GM12878 (cell line): ENCODE measurements around the gene AGO4. TPM values are rescaled to one million over a fixed set of nuclear protein-coding genes. Genes with fewer than 3 reads are reported as not detected.

ENCODE experiments used
- ATAC-seq: fragments of 200-7000 bp; cut with Tn5 transposase; 3 replicates; pipeline ENCODE4 v1.9.1; 2020; ENCODE audit warnings: mild to moderate bottlenecking, moderate library complexity
- BruUV-seq: library from RNA; stranded (reverse); fragments of 400-500 nt; replicated peaks from 2 replicates; lab custom pipeline; 2021; lab: Mats Ljungman, UMichigan
- CTCF ChIA-PET: fragments of 300-600 bp; sonication (Branson Sonifier 250); formaldehyde crosslinking; extraction: SDS; loops from one replicate; lab custom pipeline; 2021; ENCODE audit warnings: inconsistent platforms; lab: Yijun Ruan, JAX
- POLR2A ChIA-PET: fragments of 350-600 bp; formaldehyde crosslinking; extraction: SDS; loops from one replicate; lab custom pipeline; 2021; ENCODE audit warnings: inconsistent platforms; lab: Charles Lee
- RAD21 ChIA-PET: fragments of 300-600 bp; sonication (Branson Sonifier 250); formaldehyde crosslinking; loops from one replicate; lab custom pipeline; 2023; ENCODE audit warnings: antibody characterized with exemption; ENCODE audit not compliant: unreplicated experiment; lab: Charles Lee
- SMC1A ChIA-PET: fragments of 300-600 bp; sonication (Branson Sonifier 250); formaldehyde crosslinking; loops from one replicate; lab custom pipeline; 2023; ENCODE audit not compliant: unreplicated experiment, uncharacterized antibody; lab: Charles Lee
- DNase-seq: peaks from one replicate; pipeline ENCODE4 v3.0.0-alpha.2; 2011; ENCODE audit warnings: low read depth, low spot score
- FAIRE-seq: peaks from 3 replicates; lab custom pipeline; 2011; peaks lifted over from hg19 to GRCh38; lab: Jason Lieb, UNC
- H2AFZ ChIP-seq: 2 replicates; pipeline ENCODE4 v1.6.0; 2011; ENCODE audit warnings: low read depth, low read length, control low read depth; ENCODE audit not compliant: control insufficient read depth
- H3K27ac ChIP-seq: 2 replicates; pipeline ENCODE4 v1.5.1; 2011; ENCODE audit warnings: control low read depth; ENCODE audit not compliant: control insufficient read depth, insufficient read depth
- H3K27me3 ChIP-seq, 2 experiments: replicated peaks in 1 of 2; 2 replicates each; pipeline versions ENCODE4 v1.6.0 to v1.6.1; 2011; ENCODE audit warnings: low read length in 1 of 2; ENCODE audit not compliant: control insufficient read depth in 2 of 2, insufficient read depth in 2 of 2
- H3K36me3 ChIP-seq, 2 experiments: 2 replicates each; pipeline ENCODE4 v1.5.1; 2011; ENCODE audit warnings: low read length in 1 of 2; ENCODE audit not compliant: control insufficient read depth in 2 of 2, insufficient read depth in 2 of 2
- H3K4me1 ChIP-seq: 2 replicates; pipeline ENCODE4 v1.6.1; 2011; ENCODE audit warnings: mild to moderate bottlenecking, low read length, moderate library complexity, mixed read lengths; ENCODE audit not compliant: control insufficient read depth, insufficient read depth
- H3K4me2 ChIP-seq: 2 replicates; pipeline ENCODE4 v1.6.0; 2011; ENCODE audit warnings: control low read depth; ENCODE audit not compliant: control insufficient read depth, insufficient read depth
- H3K4me3 ChIP-seq: fragments of 200-600 bp; sonication (generic); 2 replicates; pipeline ENCODE4 v1.5.1; 2016
- H3K79me2 ChIP-seq: 2 replicates; pipeline ENCODE4 v1.6.0; 2011; ENCODE audit warnings: low read length; ENCODE audit not compliant: control insufficient read depth, insufficient read depth
- H3K9ac ChIP-seq: 2 replicates; pipeline ENCODE4 v1.8.0; 2011; ENCODE audit warnings: low read length, control low read depth, mixed read lengths; ENCODE audit not compliant: control insufficient read depth, insufficient read depth
- H3K9me3 ChIP-seq: replicated peaks from 3 replicates; pipeline ENCODE4 v1.5.1; 2011; ENCODE audit warnings: mild to moderate bottlenecking, low read length; ENCODE audit not compliant: control insufficient read depth, insufficient read depth
- H4K20me1 ChIP-seq: 2 replicates; pipeline ENCODE4 v1.6.0; 2011; ENCODE audit not compliant: control insufficient read depth, insufficient read depth
- BCLAF1 ChIP-seq: fragments of 450-650 bp; IDR thresholded peaks from 2 replicates; pipeline ENCODE4 v1.6.1; 2017; ENCODE audit warnings: antibody characterized with exemption, mild to moderate bottlenecking, moderate library complexity
- BHLHE40 ChIP-seq, 2 experiments: fragments of 450-650 bp in 1 of 2; IDR thresholded peaks; 2 replicates each; pipeline ENCODE4 v1.6.1; 2011 to 2017; ENCODE audit warnings: low read depth in 2 of 2, borderline replicate concordance in 1 of 2, improper control_type of control experiment in 1 of 2, low read length in 1 of 2, mild to moderate bottlenecking in 1 of 2
- KLF5 ChIP-seq: fragments of 450-650 bp; IDR thresholded peaks from 2 replicates; pipeline ENCODE4 v1.6.1; 2014; ENCODE audit warnings: mild to moderate bottlenecking; ENCODE audit not compliant: partially characterized antibody
- MTA2 ChIP-seq: fragments of 450-650 bp; IDR thresholded peaks from 2 replicates; pipeline ENCODE4 v1.6.1; 2016; ENCODE audit warnings: low read depth, mild to moderate bottlenecking, moderate library complexity
- RAD51 ChIP-seq: fragments of 450-650 bp; IDR thresholded peaks from 2 replicates; pipeline ENCODE4 v1.6.1; 2016; ENCODE audit warnings: moderate library complexity, mild to moderate bottlenecking, inconsistent platforms
- RELB ChIP-seq: fragments of 450-650 bp; IDR thresholded peaks from 2 replicates; pipeline ENCODE4 v1.6.1; 2017; ENCODE audit warnings: low read depth, mild to moderate bottlenecking, moderate library complexity
- SMAD5 ChIP-seq: IDR thresholded peaks from 2 replicates; pipeline ENCODE4 v1.6.1; 2016; ENCODE audit warnings: antibody characterized with exemption, low read depth
- SREBF1 ChIP-seq: IDR thresholded peaks from 2 replicates; pipeline ENCODE4 v1.6.1; 2012; ENCODE audit warnings: mild to moderate bottlenecking, low read length
- TBL1XR1 ChIP-seq: IDR thresholded peaks from 2 replicates; pipeline ENCODE4 v1.6.1; 2012; ENCODE audit warnings: low read depth, low read length, improper control_type of control experiment
- WGBS: methylation state at CpG from one replicate; pipeline ENCODE4 v1.1.6; 2016; ENCODE audit warnings: low lambda C conversion rate; ENCODE audit not compliant: insufficient replicate concordance, insufficient coverage; ENCODE audit errors: missing lambda C conversion rate; 5-methylcytosine and 5-hydroxymethylcytosine counted together
- in situ Hi-C: fragments of 300-500 bp; cut with MboI; formaldehyde crosslinking; loops from 9 replicates; pipeline ENCODE4 v1.14.3; 2018; ENCODE audit warnings: mixed read lengths
- intact Hi-C: fragments of 100-400 bp; cut with micrococcal nuclease; formaldehyde crosslinking; loops from one replicate; pipeline ENCODE4 v1.14.2; 2022; ENCODE audit not compliant: unreplicated experiment
- polyA plus RNA-seq, 11 experiments: library from polyadenylated mRNA; depleted of rRNA in 4 of 11; unstranded in 6 of 11; stranded (reverse) in 5 of 11; fragments of >200 nt; fragmentation: Nextera tagmentation in 4 of 11; fragmentation: Illumina TruSeq in 1 of 11; extraction: Ambion mirVana in 4 of 11; extraction: Trizol in 1 of 11; gene quantifications; 1 replicate in 1 of 11; 2 replicates in 10 of 11; pipeline versions ENCODE4 v1.2.1 to v1.2.3, GENCODE V29; 2011 to 2016; ENCODE audit warnings: inconsistent platforms in 2 of 11, missing spikeins in 2 of 11, low read depth in 1 of 11
- total RNA-seq, 4 experiments: library from RNA; depleted of rRNA in 3 of 4; stranded (reverse); fragments of >200 nt in 3 of 4; fragmentation: Illumina TruSeq in 1 of 4; extraction: Trizol in 1 of 4; gene quantifications; 2 replicates each; pipeline versions ENCODE4 v1.2.1 to v1.2.3, GENCODE V29; 2013 to 2021
- TF ChIP-seq, protein P1 (sequence below): fragments of 450-650 bp; formaldehyde crosslinking; IDR thresholded peaks from 2 replicates; pipeline ENCODE4 v1.4.0; 2022; ENCODE audit warnings: mild to moderate bottlenecking, moderate library complexity
- TF ChIP-seq, protein P2 (sequence below): IDR thresholded peaks from 2 replicates; pipeline ENCODE4 v1.6.1; 2012; ENCODE audit warnings: mild to moderate bottlenecking, low read depth, low read length

Gene AGO4
- total and polyA plus RNA-seq, 10 of the 15 experiments (the other 5 are each of a cell fraction or from before 2014, with no cell fraction given), result 1.2 to 7.9 (median 3.2) TPM

- Histone ChIP-seq H2AFZ (no peak overlapping the region), H3K27ac (no peak overlapping the region; the same call in 1 of the 2 replicates), H3K4me2 (peak overlapping the region; percentile 53; the same call in 1 of the 2 replicates), H3K36me3 (peaks cover 0 to 2% of the 10 kb centered on the region in 2 experiments; a peak in 2 of 4 replicates), H3K27me3 (no peaks in the 10 kb centered on the region), H3K4me1 (peaks cover 14% of the 10 kb centered on the region), H3K79me2 (peaks cover 11% of the 10 kb centered on the region), H4K20me1 (no peaks in the 10 kb centered on the region), H3K4me3 (peak overlapping the region; percentile 25; the same call in 1 of the 2 replicates), H3K9me3 (no peaks in the 10 kb centered on the region), H3K9ac (0 out of 2 replicates have a peak overlapping the region, but pooled peaks have one; percentile 6)
- DNase-seq (no peak), ATAC-seq (no peak), FAIRE-seq (no peak)
- ChIA-PET CTCF (interaction anchor here (0.6 to 1.5 kb wide), 6 partner anchors 9 to 248 kb away, joined by 3 to 4 read pairs (median 3); no protein-coding TSS in a partner anchor), RAD21 (interaction anchor here (0.7 to 1.1 kb wide), 3 partner anchors 43 to 248 kb away, joined by 3 to 6 read pairs (median 3); partner anchors contain the start of gene AGO3), SMC1A (interaction anchor here (0.6 to 1.6 kb wide), 5 partner anchors 8 to 44 kb away, joined by 3 to 8 read pairs (median 3); no protein-coding TSS in a partner anchor), POLR2A (interaction anchor here (0.6 to 1.5 kb wide), 4 partner anchors 10 to 413 kb away, joined by 3 to 7 read pairs (median 4); partner anchors contain the start of gene AGO3)
- in situ Hi-C loops, result no loop called here
- BruUV-seq, result no TSS peak
- intact Hi-C loops, result loop anchor here (10.0 kb wide), 1 partner anchor 197 kb away; the partner anchor contains the start of genes ADPRS and TEKT2
- WGBS, result 95% methylated on average over 2 of the region's 2 CpGs
- TF ChIP-seq MTA2, result no peak
- no peak for TF ChIP-seq RELB
- no peak for TF ChIP-seq TBL1XR1
- TF ChIP-seq KLF5, result no peak
- TF ChIP-seq SREBF1, result no peak
- TF ChIP-seq, protein P1, sequence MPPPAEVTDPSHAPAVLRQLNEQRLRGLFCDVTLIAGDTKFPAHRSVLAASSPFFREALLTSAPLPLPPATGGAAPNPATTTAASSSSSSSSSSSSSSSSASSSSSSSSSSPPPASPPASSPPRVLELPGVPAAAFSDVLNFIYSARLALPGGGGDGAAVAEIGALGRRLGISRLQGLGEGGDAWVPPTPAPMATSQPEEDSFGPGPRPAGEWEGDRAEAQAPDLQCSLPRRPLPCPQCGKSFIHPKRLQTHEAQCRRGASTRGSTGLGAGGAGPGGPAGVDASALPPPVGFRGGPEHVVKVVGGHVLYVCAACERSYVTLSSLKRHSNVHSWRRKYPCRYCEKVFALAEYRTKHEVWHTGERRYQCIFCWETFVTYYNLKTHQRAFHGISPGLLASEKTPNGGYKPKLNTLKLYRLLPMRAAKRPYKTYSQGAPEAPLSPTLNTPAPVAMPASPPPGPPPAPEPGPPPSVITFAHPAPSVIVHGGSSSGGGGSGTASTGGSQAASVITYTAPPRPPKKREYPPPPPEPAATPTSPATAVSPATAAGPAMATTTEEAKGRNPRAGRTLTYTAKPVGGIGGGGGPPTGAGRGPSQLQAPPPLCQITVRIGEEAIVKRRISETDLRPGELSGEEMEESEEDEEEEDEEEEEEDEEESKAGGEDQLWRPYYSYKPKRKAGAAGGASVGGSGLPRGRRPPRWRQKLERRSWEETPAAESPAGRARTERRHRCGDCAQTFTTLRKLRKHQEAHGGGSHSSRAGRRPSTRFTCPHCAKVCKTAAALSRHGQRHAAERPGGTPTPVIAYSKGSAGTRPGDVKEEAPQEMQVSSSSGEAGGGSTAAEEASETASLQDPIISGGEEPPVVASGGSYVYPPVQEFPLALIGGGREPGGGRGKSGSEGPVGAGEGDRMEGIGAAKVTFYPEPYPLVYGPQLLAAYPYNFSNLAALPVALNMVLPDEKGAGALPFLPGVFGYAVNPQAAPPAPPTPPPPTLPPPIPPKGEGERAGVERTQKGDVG (CRISPR knock-in tag), result no peak
- TF ChIP-seq BCLAF1, result no peak
- no peak for TF ChIP-seq SMAD5
- TF ChIP-seq, protein P2, sequence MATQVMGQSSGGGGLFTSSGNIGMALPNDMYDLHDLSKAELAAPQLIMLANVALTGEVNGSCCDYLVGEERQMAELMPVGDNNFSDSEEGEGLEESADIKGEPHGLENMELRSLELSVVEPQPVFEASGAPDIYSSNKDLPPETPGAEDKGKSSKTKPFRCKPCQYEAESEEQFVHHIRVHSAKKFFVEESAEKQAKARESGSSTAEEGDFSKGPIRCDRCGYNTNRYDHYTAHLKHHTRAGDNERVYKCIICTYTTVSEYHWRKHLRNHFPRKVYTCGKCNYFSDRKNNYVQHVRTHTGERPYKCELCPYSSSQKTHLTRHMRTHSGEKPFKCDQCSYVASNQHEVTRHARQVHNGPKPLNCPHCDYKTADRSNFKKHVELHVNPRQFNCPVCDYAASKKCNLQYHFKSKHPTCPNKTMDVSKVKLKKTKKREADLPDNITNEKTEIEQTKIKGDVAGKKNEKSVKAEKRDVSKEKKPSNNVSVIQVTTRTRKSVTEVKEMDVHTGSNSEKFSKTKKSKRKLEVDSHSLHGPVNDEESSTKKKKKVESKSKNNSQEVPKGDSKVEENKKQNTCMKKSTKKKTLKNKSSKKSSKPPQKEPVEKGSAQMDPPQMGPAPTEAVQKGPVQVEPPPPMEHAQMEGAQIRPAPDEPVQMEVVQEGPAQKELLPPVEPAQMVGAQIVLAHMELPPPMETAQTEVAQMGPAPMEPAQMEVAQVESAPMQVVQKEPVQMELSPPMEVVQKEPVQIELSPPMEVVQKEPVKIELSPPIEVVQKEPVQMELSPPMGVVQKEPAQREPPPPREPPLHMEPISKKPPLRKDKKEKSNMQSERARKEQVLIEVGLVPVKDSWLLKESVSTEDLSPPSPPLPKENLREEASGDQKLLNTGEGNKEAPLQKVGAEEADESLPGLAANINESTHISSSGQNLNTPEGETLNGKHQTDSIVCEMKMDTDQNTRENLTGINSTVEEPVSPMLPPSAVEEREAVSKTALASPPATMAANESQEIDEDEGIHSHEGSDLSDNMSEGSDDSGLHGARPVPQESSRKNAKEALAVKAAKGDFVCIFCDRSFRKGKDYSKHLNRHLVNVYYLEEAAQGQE, result no peak
- no peak for TF ChIP-seq RAD51
- no peak for TF ChIP-seq BHLHE40 (IDR thresholded peaks at IDR 0.05; ENCODE audit: borderline replicate concordance in 1 of 2, low read depth in 2 of 2, low read length in 1 of 2)
Observed at GRCh38 chr1:35887508-35887907, 79.7 kb downstream of the AGO4 start.
